HepG2 (cell line): ENCODE data around the gene SGPP2. TPM values are rescaled to one million over a fixed set of nuclear protein-coding genes. Genes with fewer than 3 reads are reported as not detected.

Source experiments
- ARID2 ChIP-seq: sonication (generic); formaldehyde crosslinking; IDR thresholded peaks from 2 replicates; pipeline ENCODE4 v1.8.1; 2022; ENCODE audit warnings: mild to moderate bottlenecking, missing genetic modification reagents, borderline replicate concordance
- ATF5 ChIP-seq: sonication (generic); formaldehyde crosslinking; IDR thresholded peaks from 2 replicates; pipeline ENCODE4 v1.4.0; 2020; ENCODE audit warnings: mild to moderate bottlenecking, low read depth, missing genetic modification reagents
- BCL3 ChIP-seq: sonication (generic); formaldehyde crosslinking; IDR thresholded peaks from 2 replicates; pipeline ENCODE4 v1.5.1; 2020; ENCODE audit warnings: mild to moderate bottlenecking, missing genetic modification reagents, moderate library complexity
- PRDM10 ChIP-seq: sonication (generic); formaldehyde crosslinking; IDR thresholded peaks from 2 replicates; pipeline ENCODE4 v1.4.0; 2020; ENCODE audit warnings: low read depth, missing genetic modification reagents
- RAD21 ChIP-seq: fragments of 450-650 bp; formaldehyde crosslinking; IDR thresholded peaks from 2 replicates; pipeline ENCODE4 v1.5.0; 2020; ENCODE audit warnings: mild to moderate bottlenecking
- SIX1 ChIP-seq: sonication (generic); formaldehyde crosslinking; IDR thresholded peaks from 2 replicates; pipeline ENCODE4 v1.4.0; 2020; ENCODE audit warnings: missing genetic modification reagents, borderline replicate concordance
- TERF1 ChIP-seq: sonication (generic); formaldehyde crosslinking; IDR thresholded peaks from 2 replicates; pipeline ENCODE4 v1.8.0; 2022; ENCODE audit warnings: mild to moderate bottlenecking, missing genetic modification reagents, moderate library complexity
- XRCC5 ChIP-seq: fragments of 200-400 bp; formaldehyde crosslinking; optimal IDR thresholded peaks from 2 replicates; pipeline ENCODE3; 2017; ENCODE audit warnings: mild to moderate bottlenecking, low read length
- ZBTB7B ChIP-seq: sonication (generic); formaldehyde crosslinking; IDR thresholded peaks from 2 replicates; pipeline ENCODE4 v1.4.0; 2020; ENCODE audit warnings: missing genetic modification reagents
- ZFYVE20 ChIP-seq: sonication (generic); formaldehyde crosslinking; IDR thresholded peaks from 2 replicates; pipeline ENCODE4 v1.8.0; 2023; ENCODE audit warnings: low read depth, mild to moderate bottlenecking, moderate library complexity, missing genetic modification reagents, borderline replicate concordance
- ZNF30 ChIP-seq: sonication (generic); formaldehyde crosslinking; IDR thresholded peaks from 2 replicates; pipeline ENCODE4 v1.5.0; 2020; ENCODE audit warnings: mild to moderate bottlenecking, missing genetic modification reagents
- ZNF512B ChIP-seq: sonication (generic); formaldehyde crosslinking; IDR thresholded peaks from 2 replicates; pipeline ENCODE4 v1.5.1; 2020; ENCODE audit warnings: missing genetic modification reagents, mild to moderate bottlenecking, borderline replicate concordance
- polyA plus RNA-seq, 8 experiments: library from polyadenylated mRNA; depleted of rRNA in 3 of 8; stranded (reverse) in 7 of 8; unstranded in 1 of 8; fragments of >200 nt; fragmentation: Illumina TruSeq in 4 of 8; extraction: Trizol in 4 of 8; gene quantifications; 2 replicates each; pipeline versions ENCODE4 v1.2.1 to v1.2.3, GENCODE V29; 2011 to 2016; ENCODE audit warnings: low read depth in 4 of 8, missing spikeins in 1 of 8, mixed read lengths in 1 of 8; ENCODE audit not compliant: insufficient read depth in 1 of 8
- total RNA-seq, 5 experiments: library from RNA; depleted of rRNA; stranded (reverse); fragments of >200 nt; fragmentation: Illumina TruSeq; extraction: Trizol; gene quantifications; 2 replicates each; pipeline ENCODE4 v1.2.3, GENCODE V29; 2016; ENCODE audit warnings: low read depth in 1 of 5

The SGPP2 gene
- total and polyA plus RNA-seq, 2 of the 13 experiments (the other 11 are each of a cell fraction or from before 2014, with no cell fraction given), result not detected

- TF ChIP-seq XRCC5 (peak; percentile 76), PRDM10 (CRISPR knock-in tag) (no peak), RAD21 (CRISPR knock-in tag) (peak; percentile 57), SIX1 (CRISPR knock-in tag) (no peak), BCL3 (CRISPR knock-in tag) (no peak), ZBTB7B (CRISPR knock-in tag) (no peak), ZNF512B (no peak), ZNF30 (no peak), TERF1 (no peak), ATF5 (no peak), ZFYVE20 (CRISPR knock-in tag) (no peak), ARID2 (CRISPR knock-in tag) (no peak)
Observed at GRCh38 chr2:222561817-222562645, 137.7 kb downstream of the SGPP2 start (continued).
